Measurements from ENCODE around the gene ZKSCAN8.

DNA sequence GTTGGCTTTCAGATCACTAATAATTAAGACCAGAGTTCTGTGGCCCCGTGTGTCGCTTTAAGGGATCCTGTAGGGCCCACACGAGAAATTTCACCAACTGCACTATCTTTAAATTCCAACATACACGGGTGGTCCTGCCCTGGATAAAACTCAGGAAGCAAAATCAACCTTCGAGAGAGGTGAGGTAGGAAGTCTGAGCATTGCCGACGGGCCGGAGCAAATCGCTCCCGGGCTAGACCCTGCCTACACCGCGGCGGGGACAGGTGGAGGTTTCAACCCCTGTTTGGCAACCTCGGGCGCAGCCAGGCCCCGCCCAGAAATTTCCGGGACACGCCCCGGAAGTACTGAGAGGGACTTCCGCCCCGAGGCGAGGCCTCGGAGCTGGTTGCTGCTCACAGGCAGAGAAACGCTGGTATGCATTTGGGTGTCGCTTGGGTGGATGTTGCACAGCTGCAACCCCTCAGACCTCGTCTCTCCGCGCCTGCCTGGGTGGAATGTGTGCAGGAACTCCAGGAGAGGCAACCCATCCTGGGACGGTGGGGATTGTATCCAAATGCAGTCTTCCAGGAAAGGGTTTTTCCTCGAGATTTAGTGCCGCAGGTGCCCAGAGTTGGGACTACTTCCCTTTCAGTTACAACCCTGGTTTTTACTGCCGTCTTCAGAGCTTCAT is 19.9 kb downstream of the ZKSCAN8 start:
- TF ChIP-seq, protein P1, sequence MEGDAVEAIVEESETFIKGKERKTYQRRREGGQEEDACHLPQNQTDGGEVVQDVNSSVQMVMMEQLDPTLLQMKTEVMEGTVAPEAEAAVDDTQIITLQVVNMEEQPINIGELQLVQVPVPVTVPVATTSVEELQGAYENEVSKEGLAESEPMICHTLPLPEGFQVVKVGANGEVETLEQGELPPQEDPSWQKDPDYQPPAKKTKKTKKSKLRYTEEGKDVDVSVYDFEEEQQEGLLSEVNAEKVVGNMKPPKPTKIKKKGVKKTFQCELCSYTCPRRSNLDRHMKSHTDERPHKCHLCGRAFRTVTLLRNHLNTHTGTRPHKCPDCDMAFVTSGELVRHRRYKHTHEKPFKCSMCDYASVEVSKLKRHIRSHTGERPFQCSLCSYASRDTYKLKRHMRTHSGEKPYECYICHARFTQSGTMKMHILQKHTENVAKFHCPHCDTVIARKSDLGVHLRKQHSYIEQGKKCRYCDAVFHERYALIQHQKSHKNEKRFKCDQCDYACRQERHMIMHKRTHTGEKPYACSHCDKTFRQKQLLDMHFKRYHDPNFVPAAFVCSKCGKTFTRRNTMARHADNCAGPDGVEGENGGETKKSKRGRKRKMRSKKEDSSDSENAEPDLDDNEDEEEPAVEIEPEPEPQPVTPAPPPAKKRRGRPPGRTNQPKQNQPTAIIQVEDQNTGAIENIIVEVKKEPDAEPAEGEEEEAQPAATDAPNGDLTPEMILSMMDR (IDR thresholded peaks at IDR 0.05; ENCODE audit: insufficient read depth, low read length, poor library complexity, severe bottlenecking) = no peak
- no peak for TF ChIP-seq EZH2phosphoT487 (conservative IDR thresholded peaks at IDR 0.05; ENCODE audit: low read length)
